Measurements from ENCODE around the gene CCDC81.
"Not testable (repeated sequence)": the region's sequence is repeated elsewhere in the genome, so short reads cannot be mapped to it uniquely, and the experiment has no call there.

CCDC81 gene

DNA sequence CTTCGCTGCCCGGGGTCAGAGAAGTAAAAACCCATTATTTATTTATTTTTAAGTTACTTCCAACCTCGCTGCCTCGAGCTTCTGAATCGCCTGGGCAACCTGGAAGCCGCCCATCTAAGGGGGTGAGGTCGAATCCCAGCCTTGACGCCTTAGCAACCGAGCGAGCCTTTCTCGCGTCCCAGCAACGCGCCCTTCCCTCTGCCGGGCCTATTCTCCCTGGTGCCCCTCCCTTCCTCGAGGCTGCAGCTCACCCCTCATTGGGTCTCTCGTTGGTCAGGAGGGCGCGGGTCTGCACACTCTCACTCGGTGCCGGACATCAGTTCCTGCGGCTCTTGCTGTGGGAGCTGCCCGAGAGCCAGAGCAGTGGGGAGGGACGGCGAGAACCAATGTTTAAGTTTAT lies at the start of gene CCDC81:
TSS of gene CCDC81 (plus strand) at position 302 of the 400 bp plus-strand sequence. CDS start 277 bp downstream, outside the sequence.
- DNase-seq, result no peak

DNA sequence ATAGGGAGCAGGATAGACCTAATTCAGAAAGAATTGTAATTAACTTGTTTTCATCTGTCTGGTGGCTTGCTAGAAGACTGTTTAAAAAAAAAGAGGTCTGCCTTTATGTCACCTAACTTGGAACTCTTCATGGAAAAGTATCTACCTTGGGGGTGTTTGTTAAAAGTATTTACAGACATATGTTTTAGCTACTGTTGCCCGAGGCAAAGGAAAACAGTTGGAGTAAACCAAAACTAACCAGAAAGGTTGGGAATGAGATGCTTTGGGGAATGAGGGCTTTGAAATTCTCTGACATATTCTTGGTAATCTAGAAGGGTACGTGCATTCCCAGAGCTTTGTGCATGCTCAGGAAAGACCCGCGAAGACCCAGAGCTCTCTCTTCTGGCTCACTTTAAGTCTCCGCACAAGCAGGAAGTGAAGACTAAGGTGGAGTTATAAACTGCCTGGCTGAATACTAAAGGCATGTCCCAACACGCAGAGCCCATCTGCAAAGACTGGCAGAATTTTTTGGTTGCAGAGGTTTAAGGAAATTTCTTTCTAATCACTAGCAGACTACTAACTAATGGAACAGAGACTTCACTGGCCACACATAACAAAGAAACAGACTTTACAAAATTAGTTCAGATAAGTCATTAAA lies 39.4 kb upstream of the CCDC81 start:
- DNase-seq, result no peak

DNA sequence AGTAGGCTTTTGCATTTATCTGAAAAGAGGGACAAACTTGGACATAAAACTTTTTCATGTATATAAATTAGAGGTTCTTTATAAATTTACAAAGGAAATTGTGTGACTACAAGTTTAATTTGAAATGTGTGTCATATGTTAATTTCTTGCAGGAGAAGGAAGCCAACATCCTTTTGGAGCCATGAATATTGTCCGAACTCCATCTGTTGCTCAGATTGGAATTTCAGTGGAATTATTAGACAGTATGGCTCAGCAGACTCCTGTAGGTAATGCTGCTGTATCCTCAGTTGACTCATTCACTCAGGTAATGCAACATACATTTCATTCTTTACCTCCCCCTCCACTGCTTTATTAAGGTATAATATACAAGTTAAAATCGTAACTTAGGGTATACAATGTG lies 37.5 kb upstream of the CCDC81 start:
- DNase-seq, result no peak

DNA sequence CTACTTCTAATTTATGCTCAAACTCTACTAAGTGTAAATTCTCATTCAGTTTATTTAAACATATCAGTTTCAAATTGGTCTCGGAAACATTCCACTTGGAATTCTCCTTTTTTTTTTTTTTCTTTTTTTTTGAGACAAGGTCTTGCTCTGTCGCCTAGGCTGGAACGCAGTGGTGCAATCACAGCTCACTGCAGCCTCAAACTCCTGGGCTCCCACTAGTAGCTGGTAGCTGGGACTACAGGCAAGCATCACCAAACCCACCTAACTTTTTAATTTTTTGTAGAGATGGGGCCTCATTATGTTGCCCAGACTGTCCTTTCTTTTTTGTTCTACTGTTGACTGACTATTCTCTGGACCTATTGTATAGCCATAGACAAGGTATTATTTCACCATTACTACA lies 33.3 kb upstream of the CCDC81 start:
- no peak for DNase-seq

DNA sequence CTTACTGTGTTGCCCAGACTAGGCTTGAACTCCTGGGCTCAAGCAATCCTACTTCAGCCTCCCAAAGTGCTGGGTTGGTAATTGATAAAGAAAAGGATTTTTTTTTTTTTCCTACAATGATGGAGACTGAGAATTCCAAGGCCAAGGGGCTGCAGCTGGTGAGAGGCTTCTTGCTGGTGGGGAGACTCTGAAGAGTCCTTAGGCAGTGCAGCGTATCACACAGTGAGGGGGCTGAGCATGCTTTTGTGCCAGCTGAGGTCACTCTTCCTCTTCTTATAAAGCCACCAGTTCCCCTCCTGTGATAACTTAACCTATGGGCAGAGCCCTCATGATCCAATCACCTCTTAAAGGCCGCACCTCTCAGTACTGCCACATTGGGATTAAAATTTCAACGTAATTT lies 28.2 kb upstream of the CCDC81 start:
- no peak for DNase-seq

DNA sequence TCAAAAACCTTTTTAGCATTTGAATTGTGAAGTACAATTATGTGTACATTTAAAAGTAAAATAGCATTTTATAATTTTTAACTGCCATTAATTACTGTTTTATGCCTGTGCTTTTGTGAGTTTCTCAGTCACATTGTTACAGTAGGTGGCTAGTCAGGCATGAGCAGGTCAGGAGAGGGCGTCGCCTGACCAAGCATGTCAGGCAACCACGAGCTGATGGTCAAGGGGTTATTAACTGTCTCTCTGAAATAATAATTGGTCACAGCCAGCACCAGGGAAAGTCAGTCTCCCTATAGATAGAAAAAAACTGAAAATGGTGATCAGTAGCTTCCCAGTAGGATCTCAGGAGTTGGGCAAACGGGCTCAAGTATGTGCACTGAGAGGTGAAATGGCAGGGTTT lies 19.4 kb upstream of the CCDC81 start:
- no peak for DNase-seq

DNA sequence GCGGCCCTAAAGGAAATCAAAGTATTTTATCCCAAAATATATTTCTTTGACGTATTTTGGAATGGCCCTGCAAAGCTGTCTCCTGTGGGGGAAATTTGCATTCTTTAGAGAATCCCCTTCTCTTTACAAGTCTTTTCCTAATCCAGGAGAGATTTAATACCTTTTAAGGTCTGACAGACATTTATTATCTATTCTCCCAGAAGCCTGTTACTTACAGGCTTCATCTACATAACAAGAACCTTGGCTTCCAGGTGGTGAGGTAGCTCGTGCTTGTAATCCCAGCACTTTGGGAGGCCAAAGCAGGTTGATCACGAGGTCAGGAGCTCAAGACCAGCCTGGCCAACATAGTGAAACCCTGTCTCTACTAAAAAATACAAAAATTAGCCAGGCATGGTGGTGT lies 17.3 kb upstream of the CCDC81 start:
- not testable (repeated sequence) for DNase-seq

DNA sequence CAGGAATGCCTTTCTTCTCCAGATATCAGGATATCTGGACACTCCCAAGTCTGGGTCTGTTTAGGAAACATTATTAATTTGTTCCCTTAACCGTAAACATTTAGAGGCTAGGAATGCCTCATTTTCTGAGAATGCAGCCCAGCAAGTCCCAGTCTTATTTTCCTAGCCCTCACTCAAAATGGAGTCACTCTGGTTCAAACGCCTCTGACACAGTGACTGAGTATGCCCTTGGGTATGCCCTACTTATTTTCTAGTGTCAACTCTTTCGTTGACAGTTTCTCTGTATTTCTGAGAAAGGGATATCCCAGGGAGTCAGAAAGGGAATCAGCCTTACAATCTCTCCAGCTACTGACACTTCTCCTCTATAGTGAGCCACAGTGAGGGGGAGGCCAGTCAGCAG lies 16.0 kb upstream of the CCDC81 start:
- DNase-seq, result no peak

DNA sequence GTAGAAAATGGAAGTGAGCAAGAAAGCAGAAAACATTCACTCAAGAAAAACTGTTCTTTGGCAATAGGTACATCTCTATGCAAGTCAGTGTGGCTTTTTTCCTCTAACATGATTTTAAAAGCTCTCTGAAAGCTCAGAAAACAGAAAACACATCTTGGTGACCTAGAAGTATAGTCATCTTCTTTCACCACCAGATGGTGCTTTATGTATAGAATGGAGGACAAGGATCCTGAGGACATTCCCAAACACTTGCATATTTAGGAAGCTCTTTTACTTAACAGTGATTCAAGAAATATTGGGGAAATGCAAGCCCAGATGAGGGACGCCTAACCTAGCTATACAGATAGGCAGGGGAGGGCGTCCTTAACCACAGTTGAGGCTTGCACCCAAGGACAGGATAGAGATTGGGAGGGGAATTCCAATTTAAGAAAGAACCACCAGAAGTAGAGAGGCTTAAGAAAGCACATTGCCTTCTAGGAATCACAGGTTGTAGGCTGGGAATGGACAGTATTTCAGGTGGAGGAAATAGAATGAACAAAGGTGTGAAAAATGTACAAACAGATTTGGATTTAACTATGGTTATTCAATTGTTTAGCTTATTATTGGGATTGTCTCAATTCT lies 13.8 kb upstream of the CCDC81 start:
- DNase-seq, result no peak

DNA sequence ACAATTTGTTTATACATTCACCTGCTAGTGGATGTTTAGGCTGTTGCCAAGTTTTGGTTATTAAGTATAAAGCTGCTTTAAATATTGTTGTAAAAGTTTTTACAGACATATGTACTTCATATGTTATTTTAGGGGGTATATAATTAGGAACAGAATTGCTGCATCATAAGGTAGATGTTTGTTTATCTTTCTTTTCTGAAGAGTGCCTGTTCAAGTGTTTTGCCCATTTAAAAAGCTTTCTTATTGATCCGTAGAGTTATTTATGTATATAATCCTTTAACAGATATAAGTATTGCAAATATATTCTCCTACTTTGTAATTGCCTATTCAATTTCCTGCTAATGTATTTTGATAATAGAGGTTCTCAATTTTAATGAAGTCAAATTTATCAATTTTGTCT lies 11.3 kb upstream of the CCDC81 start:
- DNase-seq, result no peak

DNA sequence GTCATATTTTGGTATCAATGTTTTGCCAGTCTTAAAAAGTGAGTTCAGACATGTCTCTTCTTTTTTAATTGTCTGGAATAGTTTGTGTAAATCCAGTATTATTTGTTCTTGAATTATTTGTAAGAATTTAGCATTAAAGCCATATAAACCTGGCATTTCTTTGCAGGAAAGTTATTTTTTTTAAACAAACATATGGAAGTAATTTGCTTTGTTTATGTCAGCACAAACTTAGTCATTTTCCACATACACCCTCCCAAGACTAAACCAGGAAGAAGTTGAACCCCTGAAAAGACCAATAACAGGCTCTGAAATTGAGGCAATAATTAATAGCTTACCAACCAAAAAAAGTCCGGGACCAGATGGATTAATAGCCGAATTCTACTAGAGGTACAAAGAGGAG lies 9.1 kb upstream of the CCDC81 start:
- DNase-seq, result no peak

DNA sequence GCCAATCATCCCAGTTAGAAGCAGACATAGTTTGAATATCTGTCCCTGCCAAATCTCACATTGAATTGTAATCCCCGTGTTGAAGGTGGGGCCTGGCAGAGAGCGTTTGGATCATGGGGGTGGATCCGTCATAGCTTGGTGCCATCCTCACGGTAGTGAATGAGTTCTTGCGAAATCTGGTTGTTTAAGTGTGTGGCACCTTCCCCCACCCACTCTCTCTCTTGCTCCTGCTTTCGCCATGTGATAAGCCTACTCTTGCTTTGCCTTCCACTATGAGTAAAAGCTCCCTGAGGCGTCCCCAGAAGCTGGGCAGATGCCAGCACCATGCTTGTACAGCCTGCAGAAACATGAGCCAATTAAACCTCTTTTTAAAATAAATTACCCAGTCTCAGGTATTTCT lies 5.0 kb upstream of the CCDC81 start:
- no peak for DNase-seq

DNA sequence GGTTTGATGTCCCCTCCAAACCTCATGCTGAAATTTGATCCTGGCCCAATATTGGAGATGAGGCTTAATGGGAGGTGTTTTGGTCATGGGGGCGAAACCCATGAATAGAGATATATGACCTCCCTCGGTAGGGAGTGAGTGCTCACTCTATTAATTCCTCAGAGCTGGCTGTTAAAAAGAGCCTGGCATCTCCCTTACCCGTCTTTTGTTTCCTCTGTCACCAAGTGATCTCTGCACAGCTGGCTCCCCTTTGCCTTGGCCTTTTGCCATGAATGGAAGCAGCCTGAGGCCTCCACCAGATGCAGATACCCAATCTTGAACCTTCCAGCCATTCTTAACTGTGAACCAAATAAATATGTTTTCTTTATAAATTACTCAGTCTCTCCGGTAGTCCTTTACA lies 4.5 kb upstream of the CCDC81 start:
- no peak for DNase-seq

DNA sequence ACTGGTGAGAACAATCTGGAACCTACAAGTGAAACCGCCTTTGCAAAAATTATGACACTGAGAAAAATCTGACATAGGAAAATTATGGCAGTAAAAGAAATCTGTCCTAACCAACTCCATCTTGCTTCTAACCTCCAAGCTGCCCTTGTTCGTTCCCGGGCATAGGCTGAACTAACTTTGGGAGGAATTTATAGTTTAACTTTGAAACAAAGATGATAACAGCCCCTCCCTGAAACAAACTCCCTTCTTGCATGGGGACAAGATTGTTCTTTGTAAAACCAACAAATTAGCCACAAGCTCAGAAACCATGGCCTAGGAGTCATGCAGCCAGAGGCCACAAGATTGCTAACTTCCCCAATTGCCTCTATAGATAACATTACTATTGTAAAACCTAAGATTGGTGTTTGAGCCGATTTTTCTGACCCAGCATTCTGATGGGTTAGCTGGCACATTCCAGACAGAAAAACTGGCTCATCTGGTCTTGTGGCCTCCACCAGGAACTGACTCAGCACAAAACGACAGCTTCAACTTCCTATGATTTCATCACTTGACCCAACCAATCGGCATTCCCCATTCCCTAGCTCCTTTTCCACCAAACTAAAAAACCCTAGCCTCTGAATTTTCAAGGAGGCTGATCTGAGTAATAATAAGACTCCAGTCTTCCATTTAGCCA lies 3.6 kb upstream of the CCDC81 start:
- no peak for DNase-seq

DNA sequence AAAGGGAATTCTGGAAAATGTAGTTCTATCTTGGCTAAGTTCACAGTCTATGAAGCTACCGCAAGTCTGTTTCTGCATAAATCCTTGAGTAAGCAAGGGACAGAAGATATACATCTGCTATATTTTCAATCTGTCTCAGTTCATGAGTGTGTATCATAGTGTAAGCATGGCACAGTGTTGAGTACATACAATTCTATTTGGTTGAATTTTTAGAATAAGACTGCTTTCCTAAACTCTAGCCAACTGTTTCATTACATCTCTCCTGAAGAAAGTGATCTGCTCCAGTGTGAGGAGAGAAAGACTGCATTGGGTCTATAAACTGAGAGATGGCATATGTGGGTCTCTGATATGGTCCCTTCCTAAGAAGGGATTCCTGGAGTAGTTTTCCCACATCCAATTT lies 2.6 kb upstream of the CCDC81 start:
- no peak for DNase-seq

DNA sequence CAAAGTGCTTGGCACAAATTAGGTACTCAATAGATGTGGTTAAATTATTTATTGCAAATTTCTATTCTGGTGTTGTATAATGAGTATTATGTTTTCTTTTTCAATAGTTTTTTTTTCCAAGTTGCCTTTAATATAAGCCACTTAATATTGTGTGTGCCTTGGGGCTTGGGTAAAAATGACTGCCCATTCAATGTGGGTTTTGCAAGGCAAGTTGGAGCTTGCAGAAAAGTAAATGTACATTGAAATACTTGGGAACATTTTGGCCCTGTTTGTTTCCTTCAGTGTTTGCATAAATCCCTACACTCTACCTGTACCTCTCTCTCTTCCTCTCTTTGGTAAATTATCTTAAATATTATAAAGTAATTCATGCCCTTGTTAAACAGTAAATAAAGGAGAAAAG lies 2.1 kb upstream of the CCDC81 start:
- DNase-seq, result no peak

DNA sequence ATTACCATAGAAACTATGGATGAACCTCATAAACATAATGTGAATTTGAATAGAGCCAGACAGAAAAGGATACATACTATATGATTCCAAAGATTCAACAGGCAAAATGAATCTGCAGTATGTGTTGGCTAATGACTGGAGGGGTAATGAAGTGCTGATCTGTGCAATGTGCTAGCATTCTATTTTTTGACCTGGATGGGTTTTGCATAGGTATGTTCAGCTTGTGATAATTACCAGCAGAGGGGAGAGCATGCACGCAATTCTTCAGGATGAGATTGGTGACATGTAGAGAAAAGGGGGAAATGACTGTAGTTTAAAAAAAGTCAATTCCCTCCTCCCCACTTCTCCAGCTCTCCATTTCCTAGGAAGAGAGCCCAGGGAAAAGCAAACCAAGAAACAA lies 618 bp upstream of the CCDC81 start:
- no peak for DNase-seq

DNA sequence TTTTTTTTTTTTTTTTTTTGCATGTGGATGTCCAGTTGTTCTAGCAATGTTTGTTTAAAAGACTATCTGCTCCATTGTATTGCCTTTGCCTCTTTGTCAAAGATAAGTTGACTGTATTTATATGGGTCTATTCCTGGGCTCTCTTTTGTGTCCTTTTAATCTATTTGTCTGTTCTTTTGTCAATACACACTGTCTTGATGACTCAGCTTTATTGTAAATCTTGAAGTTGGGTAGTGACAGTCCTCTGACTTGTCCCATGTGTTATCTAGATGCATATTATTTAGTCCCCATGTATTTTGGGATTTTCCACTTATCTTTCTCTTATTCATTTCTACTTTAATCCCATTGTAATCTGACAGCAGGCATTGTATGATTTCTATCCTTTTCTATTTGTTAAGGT lies 3.3 kb downstream of the CCDC81 start:
- no peak for DNase-seq

DNA sequence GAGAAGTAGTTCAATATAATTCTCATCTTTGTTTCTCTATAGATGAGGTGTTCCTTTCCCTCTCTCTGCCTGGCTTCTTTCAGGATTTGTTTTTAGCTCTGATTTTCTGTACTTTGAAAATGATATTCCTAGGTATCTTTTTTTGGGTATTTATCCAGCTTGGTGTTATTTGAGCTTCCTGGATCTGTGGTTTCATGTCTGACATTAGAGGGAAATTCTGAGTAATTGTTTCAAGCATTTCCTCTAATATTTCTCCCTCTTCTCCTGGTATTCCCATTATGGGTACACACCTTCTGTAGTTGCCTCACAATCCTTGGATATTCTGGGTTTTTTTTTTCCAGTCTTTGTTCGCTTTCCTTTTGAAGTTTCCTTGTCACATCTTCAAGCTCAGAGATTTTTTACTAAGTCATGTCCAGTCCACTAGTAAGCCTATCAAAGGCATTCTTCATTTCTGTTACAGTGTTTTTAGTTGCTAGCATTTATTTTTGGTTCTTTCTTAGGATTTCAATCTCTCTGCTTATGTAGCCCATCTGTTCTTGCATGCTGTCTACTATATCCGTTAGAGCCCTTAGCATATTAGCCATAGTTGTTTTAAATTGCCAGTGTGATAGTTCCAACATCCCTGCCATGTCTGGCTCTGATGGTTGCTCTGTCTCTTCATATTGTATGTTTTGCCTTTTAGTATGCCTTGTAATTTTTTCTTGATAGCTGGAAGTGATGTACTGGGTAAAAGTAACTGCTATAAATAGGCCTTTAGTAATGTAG lies 5.8 kb downstream of the CCDC81 start:
- no peak for DNase-seq

DNA sequence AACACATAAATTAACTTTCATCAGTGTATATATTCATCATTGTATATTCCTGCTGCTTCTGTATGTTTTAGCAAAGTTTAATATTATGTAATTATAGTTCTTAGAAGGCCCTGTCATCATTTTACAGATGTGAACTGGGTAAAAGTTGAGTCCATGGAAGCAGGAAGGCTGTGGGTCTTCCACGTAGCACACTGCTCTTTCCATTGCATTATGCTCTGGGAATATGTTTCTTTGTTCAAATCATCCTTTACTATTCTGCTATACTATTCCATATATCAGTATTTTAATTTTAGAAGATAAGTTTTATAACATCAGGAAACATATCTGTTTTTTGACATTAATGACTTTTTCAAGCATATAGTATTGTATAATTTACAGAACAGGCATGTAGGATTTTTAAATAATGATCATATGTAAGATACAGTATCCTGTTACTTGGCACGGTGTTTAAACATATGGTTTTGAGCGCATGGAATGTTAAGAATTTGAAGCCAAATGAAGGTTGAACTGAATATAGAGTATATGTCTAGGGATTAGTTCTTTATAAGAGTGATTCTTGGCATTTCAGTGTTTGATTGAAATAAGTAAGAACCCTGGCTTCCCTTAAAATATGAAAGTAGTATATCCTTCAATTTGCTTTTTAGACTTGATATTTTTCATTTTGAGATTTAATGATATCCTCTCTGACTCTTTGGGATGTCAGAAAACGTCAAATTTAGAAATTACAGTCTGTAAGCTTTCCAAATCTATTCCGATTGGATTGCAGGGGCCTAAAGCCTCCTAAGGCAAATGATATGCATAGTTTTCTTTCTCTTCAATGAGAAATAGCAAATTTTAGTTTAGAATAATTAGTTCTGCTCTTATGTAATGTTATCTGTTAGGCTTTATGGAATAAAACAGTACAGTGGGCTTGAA lies 8.6 kb downstream of the CCDC81 start:
- DNase-seq, result no peak

DNA sequence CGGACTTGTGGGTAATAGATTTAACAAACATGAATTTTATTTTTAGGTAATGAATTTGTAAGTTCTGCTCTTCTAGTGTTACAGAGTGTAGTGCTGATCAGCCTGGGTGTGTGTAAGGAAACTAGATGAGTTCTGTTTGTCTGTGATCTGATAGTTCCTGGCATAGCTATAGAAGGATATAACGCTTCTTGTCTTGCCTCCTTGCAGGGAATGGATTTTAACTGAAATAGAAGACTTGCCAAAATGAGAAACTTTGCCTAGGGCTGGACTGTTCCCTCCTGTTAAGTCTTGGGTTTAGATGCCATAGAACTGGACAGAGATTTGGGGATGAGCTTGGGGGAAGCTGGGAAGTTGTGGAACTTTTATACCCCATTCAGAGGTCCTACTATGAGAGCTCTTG lies 11.6 kb downstream of the CCDC81 start:
- no peak for DNase-seq

DNA sequence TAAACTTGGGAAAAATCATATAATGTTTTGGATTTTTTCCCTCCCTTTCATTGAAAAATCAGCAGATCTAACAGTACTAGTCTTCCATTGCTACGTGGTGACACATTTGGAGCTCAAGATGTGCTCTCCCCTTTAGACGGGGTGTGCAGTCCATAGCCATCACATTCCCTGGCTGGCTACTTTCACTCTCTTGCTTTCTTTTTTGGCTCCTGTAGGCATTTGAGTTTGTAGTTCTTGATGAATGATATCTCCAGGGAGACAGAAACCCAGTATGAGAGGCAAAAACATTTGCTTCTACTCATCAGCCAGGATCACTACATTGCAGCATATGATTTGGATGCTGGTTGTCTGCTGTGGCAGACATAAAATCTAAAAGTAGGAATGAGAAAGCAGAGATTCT lies 12.1 kb downstream of the CCDC81 start:
- no peak for DNase-seq

DNA sequence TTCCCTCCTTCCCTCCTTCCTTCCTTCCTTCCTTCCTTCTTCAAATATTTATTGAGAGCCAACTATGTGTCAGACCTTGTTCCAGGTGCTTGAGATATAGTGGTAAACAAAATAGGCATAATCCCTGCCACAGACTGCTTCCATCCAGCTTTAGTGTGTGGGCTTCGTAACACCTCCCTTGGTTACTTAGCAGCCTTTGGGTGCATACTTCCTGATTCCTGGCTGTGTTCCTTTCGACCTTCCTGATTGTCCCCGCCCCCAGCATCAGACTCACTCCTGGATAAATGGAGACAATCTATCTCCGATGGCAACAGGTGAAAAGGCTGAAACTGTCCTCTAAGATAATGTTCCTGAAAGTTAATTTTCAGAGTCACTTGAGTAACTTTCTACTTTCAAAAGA lies 13.5 kb downstream of the CCDC81 start:
- DNase-seq, result no peak
